GM06990 (cell line): ENCODE measurements around the gene CUBN.
"Not testable (repeated sequence)": the region's sequence is repeated elsewhere in the genome, so short reads cannot be mapped to it uniquely, and the experiment has no call there.

Source experiments
- DNase-seq: peaks from one replicate; pipeline ENCODE4 v3.0.0-alpha.2; 2011; ENCODE audit not compliant: insufficient read length; ENCODE audit errors: extremely low read depth
- H3K27me3 ChIP-seq: replicated peaks from 2 replicates; pipeline ENCODE4 v1.6.0; 2011; ENCODE audit warnings: low read length; ENCODE audit not compliant: control insufficient read depth, insufficient read depth
- H3K36me3 ChIP-seq: 2 replicates; pipeline ENCODE4 v1.5.1; 2011; ENCODE audit warnings: low read length; ENCODE audit not compliant: control insufficient read depth, insufficient read depth
- H3K4me3 ChIP-seq: replicated peaks from 2 replicates; pipeline ENCODE4 v1.5.1; 2011; ENCODE audit warnings: low read depth, mild to moderate bottlenecking, control low read depth, low read length
- CTCF ChIP-seq: IDR thresholded peaks from 2 replicates; pipeline ENCODE4 v1.5.1; 2011; ENCODE audit warnings: low read length, control low read depth, mild to moderate bottlenecking, inconsistent platforms; ENCODE audit not compliant: insufficient read depth, poor library complexity, severe bottlenecking

Gene CUBN

GRCh38 chr10:16835228-16835627, 294.4 kb downstream of the CUBN start:
- TF ChIP-seq CTCF = no peak
- H3K36me3 ChIP-seq = no peaks in the 10 kb centered on the region
- no peaks in the 10 kb centered on the region; the same call in 1 of the 2 replicates for H3K27me3 ChIP-seq
- no peak for DNase-seq
- no peak overlapping the region for H3K4me3 ChIP-seq

- H3K4me3 ChIP-seq = no peak overlapping the region
- H3K27me3 ChIP-seq = no peaks in the 10 kb centered on the region; the same call in 1 of the 2 replicates
- no peaks in the 10 kb centered on the region for H3K36me3 ChIP-seq
- DNase-seq = no peak
- no peak for TF ChIP-seq CTCF
Measured at GRCh38 chr10:16832351-16833080, 297.1 kb downstream of the CUBN start.

GRCh38 chr10:16828701-16829175, 300.9 kb downstream of the CUBN start:
- DNase-seq = no peak
- no peak for TF ChIP-seq CTCF
- no peaks in the 10 kb centered on the region for H3K36me3 ChIP-seq
- H3K4me3 ChIP-seq = no peak overlapping the region
- H3K27me3 ChIP-seq = no peaks in the 10 kb centered on the region; the same call in 1 of the 2 replicates

GRCh38 chr10:16828114-16828568, 301.5 kb downstream of the CUBN start:
- peak; percentile 24 for DNase-seq
- TF ChIP-seq CTCF = peak; percentile 60
- Histone ChIP-seq H3K4me3 (no peak overlapping the region), H3K36me3 (no peaks in the 10 kb centered on the region), H3K27me3 (no peaks in the 10 kb centered on the region; the same call in 1 of the 2 replicates)

GRCh38 chr10:16827474-16827873, 302.1 kb downstream of the CUBN start:
- H3K4me3 ChIP-seq, H3K36me3 ChIP-seq, H3K27me3 ChIP-seq, DNase-seq: not testable (repeated sequence)

- no peaks in the 10 kb centered on the region for H3K36me3 ChIP-seq
- H3K27me3 ChIP-seq = no peaks in the 10 kb centered on the region
- no peak for TF ChIP-seq CTCF
- no peak overlapping the region for H3K4me3 ChIP-seq
- DNase-seq = no peak
Measured at GRCh38 chr10:16822726-16823360, 306.8 kb downstream of the CUBN start.
